DOHH2 (cell line): Measurements from ENCODE around the gene EIF3I.

Experiments used
- CTCF ChIP-seq: fragments of 200-600 bp; sonication (generic); IDR thresholded peaks from one replicate; pipeline ENCODE4 v1.5.1; 2014; ENCODE audit warnings: antibody characterized with exemption, mild to moderate bottlenecking, low read depth, low read length; ENCODE audit not compliant: poor library complexity, severe bottlenecking
- EZH2phosphoT487 ChIP-seq: fragments of 200-600 bp; sonication (generic); IDR thresholded peaks from 2 replicates; pipeline ENCODE4 v1.6.1; 2017; ENCODE audit warnings: borderline replicate concordance, mild to moderate bottlenecking, antibody characterized with exemption, low read length, moderate library complexity, mixed read lengths

DNA sequence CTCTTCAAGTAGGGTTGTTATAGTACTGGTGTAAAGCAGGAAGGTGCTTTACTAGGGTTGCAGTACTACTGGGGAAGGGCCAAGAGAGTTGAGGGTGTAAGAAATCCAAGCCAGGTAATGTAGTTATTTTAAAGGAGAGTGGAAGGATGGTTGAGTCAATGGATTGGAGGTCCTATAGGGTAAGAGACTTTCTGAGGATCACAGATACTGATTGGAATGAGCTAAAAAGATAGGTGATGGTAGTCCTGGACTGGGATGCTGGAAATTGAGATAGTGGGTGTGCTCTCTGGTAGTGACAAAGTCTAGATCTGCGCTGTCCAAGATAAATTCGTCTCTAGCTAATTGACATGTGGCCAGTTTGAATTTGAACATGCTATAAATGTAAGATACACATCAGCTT is 35.7 kb upstream of the EIF3I start:
- TF ChIP-seq CTCF (no peak), EZH2phosphoT487 (no peak)
